Stimulated activated naive CD4-positive, alpha-beta T cell treated with Interleukin-2 at 50 U/mL for 16 hours (primary cell): ENCODE measurements around the gene CLIP3.

Experiments
- DNase-seq: peaks from one replicate; lab custom pipeline; 2025; lab: John Stamatoyannopoulos, UW

Gene CLIP3

DNA sequence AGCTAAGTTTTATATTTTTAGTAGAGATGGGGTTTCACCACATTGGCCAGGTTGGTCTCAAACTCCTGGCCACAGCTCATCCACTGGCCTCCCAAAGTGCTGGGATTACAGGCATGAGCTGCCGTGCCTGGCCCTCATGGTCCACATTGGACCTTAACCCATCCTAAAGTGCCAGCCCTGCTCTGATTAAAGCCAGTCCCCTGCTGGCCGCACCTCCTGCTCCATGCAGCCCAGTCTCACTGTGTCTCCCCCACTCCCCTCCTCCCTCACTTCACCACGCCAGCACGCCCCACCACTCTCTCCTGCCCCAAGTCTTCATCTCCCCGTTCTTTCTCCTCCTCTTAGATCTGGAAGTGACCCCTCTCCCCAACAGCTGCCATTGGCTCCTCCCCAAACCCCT lies 54.4 kb downstream of the CLIP3 start:
- DNase-seq, result no peak

DNA sequence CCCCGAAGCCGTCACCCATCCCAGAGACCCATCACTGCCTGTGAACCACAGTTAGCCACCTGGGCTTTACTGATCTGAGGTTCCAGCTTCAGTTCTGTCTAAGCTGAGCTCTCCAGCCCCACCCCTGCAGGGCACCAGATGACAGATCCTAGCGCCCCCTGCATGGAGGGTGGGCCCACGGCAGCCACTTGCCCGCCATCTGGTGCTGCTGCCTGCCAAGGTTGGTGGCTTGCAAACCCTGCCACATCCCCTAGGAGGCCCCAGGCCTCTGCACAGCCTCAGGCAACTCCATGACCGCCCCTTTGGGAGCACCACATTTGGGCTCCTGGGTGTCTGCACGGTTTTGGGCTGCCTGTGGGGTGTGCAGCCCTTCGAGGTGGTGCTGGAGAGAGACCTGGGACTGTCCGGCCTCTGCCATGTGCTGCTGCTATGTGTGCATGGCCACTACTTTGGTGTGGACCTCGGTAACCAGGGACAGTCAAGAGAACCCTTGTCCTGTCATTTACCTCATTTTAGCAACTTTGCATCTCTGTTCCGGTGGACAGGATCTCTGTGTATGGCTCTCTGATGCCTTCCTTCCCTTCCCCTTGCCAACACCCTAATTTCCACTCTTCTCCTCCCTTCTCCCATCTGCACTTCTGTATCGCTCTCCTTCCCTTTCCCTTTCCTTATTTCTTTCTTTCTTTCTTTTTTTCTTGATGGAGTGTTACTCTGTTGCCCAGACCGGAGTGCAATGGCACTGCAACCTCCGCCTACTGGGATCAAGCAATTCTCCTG lies 55.0 kb downstream of the CLIP3 start:
- DNase-seq, result peak; percentile 5

DNA sequence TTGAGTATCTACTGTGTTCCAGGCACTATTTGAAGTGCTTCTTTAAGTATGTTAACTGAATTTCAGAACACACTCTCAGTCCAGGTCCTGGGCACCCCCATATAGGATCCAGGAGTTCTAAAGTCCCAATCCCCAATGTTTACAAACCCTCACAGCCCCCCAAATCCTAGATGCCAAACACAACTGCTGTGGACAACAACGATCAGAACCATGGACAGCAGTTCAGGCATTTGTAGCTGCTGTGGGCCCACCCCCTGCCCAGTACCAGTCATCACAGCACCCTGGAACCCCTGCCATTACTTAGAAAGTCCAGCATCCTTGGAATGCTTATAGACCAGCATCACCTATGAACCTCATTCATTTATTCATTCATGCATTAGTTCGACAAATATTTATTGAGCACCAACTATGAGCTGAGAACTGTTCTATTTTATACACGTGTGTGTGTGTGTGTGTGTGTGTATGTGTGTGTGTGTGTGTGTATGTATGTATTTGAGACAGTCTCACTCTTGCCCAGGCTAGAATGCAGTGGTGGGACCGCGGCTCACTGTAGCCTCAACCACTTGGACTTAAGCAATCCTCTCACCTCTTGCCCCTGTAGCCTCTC lies 57.0 kb downstream of the CLIP3 start:
- DNase-seq, result no peak

DNA sequence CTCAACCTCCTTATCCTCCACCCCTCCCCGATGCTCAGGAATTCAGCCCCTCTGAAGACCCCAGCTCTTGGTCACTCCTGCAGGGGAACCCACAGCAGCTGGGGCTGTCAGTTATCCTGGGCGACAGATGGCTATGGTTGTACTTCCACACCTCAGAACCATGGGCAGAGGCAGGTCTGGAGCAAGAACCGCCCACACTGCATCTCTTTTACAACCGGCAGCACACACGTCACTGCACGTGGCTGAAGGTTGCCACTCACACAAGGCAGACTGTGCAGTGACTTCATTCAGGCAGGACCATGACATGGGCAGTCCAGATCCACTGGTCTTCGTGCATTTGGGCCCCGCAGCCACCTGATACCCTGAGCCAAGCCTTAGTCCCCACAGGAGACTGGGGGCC lies 59.2 kb downstream of the CLIP3 start:
- no peak for DNase-seq

DNA sequence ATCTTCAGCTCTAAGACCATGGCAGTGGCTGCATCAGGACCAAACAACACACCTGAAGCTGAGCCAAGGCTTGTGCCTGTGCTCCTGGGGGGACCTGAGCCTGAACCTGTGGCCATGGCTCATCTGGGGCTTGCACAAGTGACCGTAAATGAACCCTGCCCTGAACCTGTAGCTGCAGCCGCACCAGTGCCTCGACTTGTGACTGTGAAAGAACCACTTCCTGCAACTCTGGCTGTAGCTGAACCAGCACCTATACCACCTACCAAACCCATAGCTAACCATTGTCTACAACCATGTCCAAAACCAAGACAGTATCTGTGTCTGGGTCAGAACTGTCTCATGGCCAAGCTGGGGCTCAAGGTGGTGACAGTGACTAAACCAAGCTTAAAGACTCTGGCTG lies 65.9 kb downstream of the CLIP3 start:
- DNase-seq, result no peak
